NCI-H1930 (cell line): Measurements from ENCODE around the gene SBK1.
"Not testable (repeated sequence)": the region's sequence is repeated elsewhere in the genome, so short reads cannot be mapped to it uniquely, and the experiment has no call there.

Experiments used
- DNase-seq, 2 experiments: peaks; one replicate each; lab custom pipeline; 2025; lab: John Stamatoyannopoulos, UW

The SBK1 gene

DNA sequence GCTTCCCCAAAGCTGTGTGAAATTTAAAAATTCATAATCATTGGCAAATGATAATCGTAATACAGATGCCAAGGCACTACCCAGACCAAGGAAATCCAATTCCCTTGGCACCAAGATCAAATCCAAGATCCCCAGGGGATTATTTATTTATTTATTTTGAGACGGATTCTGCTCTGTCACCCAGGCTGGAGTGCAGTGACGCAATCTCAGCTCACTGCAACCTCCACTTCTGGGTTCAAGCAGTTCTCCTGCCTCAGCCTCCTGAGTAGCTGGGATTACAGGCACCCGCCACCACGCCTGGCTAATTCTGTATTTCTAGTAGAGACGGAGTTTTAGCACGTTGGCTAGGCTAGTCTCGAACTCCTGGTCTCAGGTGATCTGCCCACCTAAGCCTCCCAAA lies 43.4 kb downstream of the SBK1 start:
- not testable (repeated sequence) for DNase-seq

DNA sequence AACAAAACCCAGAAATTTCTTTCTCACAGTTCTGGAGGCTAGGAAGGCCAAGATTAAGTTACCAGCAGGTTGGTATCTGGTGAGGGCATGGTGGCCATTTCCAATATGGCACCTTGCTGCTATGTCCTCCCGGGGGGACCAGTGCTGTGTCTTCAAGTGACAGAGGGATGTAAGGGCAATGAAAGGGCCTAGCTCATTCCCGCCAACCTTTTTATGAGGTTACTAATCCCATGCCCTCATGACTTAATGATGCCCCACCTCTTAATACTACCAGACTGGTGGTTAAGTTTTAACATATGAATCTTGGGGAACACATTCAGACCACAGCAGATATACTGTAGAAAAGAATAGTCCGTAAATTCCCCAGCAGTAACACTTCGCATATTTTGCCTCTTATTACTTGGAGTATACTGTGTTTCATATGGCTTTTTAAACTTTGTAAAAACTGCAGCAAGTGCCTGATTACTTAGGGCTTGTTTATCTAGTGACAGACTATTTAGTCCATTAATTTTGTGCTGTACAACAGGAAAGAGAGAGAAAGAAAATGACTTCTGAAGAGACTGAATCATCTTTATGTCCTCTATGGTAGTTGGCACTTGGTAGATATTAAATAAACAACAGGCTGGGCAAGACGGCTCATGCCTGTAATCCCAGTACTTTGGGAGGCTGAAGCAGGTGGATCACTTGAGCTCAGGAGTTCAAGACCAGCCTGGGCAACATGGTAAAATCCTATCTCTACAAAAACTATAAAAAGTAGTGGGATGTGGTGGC lies 44.8 kb downstream of the SBK1 start:
- not testable (repeated sequence) for DNase-seq

DNA sequence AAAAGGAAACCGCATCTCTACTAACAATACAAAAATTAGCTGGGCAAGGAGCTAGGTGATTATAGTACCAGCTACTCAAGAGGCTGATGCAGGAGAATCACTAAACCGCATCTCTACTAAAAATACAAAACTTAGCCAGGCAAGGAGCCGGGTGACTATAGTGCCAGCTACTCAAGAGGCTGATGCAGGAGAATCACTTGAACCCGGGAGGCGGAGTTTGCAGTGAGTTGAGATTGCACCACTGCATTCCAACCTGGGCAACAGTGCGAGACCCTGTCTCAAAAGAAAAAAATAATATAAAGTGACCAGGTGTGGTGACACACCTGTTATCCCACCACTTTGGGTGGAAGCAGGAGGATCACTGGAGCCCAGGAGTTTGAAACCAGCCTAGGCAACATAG lies 45.9 kb downstream of the SBK1 start:
- DNase-seq: not testable (repeated sequence)

DNA sequence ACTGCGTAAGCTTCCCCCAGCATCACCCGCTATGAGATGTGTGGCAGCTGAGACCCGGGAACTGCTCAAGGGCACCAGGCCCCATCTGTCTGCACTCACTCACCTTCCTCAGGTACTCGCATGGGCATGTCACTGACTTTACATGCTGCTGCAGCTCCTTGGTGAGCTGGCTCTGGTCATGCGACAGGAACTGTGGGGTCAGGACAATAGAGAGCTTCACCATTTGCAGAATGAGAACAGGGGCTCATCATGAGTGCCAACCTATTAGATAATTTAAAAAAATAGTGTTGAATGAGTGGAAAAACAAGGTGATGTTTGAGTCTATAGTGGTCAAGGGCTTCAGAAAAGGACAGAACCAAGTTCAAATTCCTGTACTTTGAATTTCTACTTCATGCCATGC lies 70.3 kb downstream of the SBK1 start:
- not testable (repeated sequence) for DNase-seq

DNA sequence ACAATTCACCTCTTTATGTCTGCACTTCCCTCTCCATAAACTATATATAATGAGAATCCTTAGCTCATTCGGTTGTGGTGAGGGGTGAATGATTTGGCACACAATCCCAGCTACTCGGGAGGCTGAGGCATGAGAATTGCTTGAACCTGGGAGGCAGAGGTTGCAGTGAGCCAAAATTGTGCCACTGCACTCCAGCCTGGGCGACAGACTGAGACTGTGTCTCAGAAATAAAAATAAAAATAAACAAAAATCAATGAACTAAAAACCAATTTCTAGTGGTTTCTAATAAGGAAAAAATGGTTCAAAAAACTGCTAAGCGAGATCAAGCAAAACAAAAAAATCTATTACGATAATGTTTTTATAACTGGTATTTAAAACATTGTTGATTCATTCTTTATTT lies 71.1 kb downstream of the SBK1 start, which contains the start of gene NPIPB6:
Gene NPIPB6 (minus strand): TSS at position 101 of the 400 bp plus-strand sequence. CDS start 686 bp downstream, outside the sequence.
- not testable (repeated sequence) for DNase-seq

DNA sequence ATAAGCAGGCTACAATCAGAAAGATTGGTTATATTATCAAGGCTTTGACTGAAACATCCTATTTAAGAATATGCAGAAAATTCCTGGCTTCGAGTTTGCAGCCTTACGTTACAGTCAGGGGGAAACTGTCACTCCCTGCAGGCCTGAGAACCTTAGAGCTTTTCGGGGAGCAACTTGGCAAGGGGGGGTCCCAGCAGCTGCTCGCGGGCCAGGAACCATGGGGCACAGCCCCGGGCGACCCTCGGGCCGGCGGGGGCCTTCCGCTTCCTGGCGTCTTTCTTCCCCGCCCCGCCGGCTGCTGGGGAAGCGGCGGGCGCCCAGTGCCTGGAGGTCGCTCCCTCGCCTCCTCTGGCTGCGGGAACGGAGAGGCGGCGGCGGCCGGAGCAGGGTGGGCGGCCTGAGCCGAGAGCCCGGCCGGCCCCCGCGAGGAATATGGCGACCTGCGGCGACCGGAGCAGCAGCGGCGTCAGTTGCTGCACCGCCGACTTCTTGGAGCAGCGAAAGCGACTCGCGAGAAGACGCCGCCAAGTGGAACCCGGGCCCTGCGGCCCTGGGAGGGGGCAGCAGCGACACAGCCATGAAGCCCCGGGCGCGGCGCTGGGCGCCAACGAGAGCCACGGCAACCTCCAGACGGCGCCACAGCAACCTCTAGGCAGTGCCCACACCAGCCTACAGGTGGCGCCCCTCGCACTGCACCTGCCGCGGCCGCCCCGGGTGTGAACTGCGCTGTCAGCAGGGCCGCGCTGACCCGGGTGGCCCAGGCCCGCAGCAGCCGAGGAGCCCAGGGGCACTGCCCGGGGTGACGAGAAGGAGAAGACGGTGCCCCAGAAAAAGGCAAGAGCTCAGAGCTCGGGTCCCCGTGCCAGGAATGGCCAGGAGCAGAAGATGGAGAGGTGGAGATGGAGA lies 72.2 kb downstream of the SBK1 start:
- DNase-seq: not testable (repeated sequence)

DNA sequence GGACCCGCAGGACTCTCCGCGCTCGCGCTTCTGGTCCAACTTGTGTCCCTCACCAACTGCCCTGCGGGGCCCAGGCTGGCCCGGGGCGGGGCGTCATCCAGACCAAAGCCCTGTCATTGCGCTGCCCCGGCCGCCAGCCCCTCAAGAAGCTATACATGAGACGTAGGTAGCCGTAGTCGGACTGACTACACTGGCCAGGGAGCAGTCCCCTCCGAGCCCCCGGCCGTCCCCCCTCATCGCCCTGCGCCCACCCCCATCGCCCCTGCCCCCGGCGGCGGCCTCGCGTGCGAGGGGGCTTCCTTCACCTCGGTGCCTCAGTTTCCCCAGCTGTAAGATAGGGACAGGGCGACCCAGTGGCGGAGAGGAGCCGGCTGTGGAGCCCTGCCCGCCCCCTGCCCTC lies 75.6 kb downstream of the SBK1 start:
- DNase-seq: not testable (repeated sequence)
